ENCODE results near the gene FGD1.

DNA sequence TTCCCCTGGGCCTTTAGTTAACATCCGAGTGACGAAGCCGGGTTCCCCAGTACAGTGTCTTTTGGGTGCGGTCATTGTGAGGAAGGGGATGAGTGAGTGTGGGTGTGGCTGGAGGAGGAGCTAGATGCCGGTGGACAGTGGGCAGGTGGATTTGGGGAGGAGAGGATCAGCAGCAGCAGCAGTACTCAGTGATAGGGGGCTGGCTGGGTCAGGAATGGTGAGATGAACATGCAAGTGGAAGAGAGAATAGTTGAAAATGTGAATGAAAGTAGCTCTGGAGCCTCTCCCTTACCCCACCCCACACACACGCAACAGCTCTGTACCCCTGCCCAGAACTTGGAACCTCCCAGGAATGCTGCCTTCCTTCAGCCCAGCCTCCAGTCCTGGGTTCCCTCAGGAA is 51.3 kb downstream of the FGD1 start:
- TF ChIP-seq CTCF (conservative IDR thresholded peaks at IDR 0.05 in 1 of 2, IDR thresholded peaks at IDR 0.05 in 1 of 2; ENCODE audit: low read depth in 1 of 2, low read length in 2 of 2) = no peak
- no peak for TF ChIP-seq EZH2 (IDR thresholded peaks at IDR 0.05; ENCODE audit: low read length, missing control alignments)

Data from fibroblast of lung (primary cell).